PFSK-1 (cell line): Measurements from ENCODE around the gene TCF4.

Source experiments
- FOXP2 ChIP-seq: optimal IDR thresholded peaks from 2 replicates; pipeline ENCODE3; 2011; ENCODE audit warnings: borderline replicate concordance, control low read depth, inconsistent platforms; ENCODE audit not compliant: insufficient read depth; ENCODE audit errors: extremely low read length, extremely low read depth
- POLR2AphosphoS5 ChIP-seq: IDR thresholded peaks from 2 replicates; pipeline ENCODE4 v1.6.1; 2012; ENCODE audit warnings: low read depth, mild to moderate bottlenecking, control low read depth, low read length, moderate library complexity
- SIN3A ChIP-seq: IDR thresholded peaks from 2 replicates; pipeline ENCODE4 v1.6.1; 2012; ENCODE audit warnings: mild to moderate bottlenecking, low read length, moderate library complexity, borderline replicate concordance; ENCODE audit not compliant: insufficient read depth
- TAF1 ChIP-seq: IDR thresholded peaks from 2 replicates; pipeline ENCODE4 v1.6.1; 2012; ENCODE audit warnings: low read length, control low read depth, borderline replicate concordance; ENCODE audit not compliant: insufficient read depth
- TF ChIP-seq, protein P1 (sequence below), 2 experiments: IDR thresholded peaks; 2 replicates each; pipeline versions ENCODE4 v1.6.1 to v1.8.0; 2011 to 2012; ENCODE audit warnings: low read depth in 2 of 2, low read length in 2 of 2, control low read depth in 1 of 2, inconsistent platforms in 1 of 2, mild to moderate bottlenecking in 1 of 2, moderate library complexity in 1 of 2; ENCODE audit not compliant: insufficient read depth in 1 of 2

DNA sequence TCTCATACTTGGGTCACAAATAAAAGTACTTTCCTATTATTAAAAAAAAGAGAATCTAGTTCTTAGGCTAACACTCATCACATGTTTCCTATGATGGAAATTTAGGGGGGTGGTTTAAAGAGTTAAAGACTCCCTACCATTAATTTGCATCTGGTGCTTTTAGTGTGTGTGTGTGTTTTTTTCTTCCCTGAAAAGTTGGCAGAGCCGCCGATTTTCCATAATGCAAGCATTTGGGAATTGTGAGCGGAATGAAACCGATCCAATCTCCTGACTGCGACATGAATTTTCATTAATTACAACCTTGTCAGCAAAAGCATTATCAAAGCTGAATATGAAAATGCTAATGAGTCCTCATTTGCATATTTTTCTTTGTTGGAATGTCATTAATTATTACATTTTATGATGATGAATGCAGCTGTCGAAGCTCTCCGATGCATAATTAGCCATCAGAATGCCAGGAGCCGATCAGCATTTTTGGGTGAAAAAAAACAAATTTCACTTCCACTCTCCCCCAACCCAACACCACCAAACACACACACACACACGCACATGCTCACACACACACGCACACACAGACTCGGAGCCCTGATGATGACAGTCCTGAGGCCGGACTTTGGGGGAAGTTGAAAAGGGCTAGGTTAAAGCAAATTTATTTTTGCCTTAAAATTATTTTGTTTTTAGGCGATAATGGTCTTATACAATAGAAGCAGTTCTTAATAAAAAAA lies 165.4 kb downstream of the TCF4 start:
- TF ChIP-seq, protein P1, sequence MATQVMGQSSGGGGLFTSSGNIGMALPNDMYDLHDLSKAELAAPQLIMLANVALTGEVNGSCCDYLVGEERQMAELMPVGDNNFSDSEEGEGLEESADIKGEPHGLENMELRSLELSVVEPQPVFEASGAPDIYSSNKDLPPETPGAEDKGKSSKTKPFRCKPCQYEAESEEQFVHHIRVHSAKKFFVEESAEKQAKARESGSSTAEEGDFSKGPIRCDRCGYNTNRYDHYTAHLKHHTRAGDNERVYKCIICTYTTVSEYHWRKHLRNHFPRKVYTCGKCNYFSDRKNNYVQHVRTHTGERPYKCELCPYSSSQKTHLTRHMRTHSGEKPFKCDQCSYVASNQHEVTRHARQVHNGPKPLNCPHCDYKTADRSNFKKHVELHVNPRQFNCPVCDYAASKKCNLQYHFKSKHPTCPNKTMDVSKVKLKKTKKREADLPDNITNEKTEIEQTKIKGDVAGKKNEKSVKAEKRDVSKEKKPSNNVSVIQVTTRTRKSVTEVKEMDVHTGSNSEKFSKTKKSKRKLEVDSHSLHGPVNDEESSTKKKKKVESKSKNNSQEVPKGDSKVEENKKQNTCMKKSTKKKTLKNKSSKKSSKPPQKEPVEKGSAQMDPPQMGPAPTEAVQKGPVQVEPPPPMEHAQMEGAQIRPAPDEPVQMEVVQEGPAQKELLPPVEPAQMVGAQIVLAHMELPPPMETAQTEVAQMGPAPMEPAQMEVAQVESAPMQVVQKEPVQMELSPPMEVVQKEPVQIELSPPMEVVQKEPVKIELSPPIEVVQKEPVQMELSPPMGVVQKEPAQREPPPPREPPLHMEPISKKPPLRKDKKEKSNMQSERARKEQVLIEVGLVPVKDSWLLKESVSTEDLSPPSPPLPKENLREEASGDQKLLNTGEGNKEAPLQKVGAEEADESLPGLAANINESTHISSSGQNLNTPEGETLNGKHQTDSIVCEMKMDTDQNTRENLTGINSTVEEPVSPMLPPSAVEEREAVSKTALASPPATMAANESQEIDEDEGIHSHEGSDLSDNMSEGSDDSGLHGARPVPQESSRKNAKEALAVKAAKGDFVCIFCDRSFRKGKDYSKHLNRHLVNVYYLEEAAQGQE (IDR thresholded peaks at IDR 0.05; ENCODE audit: insufficient read depth in 1 of 2, low read depth in 2 of 2, low read length in 2 of 2), result no peak; a peak in 1 of 4 replicates
- TF ChIP-seq POLR2AphosphoS5 (no peak), TAF1 (no peak), SIN3A (no peak), FOXP2 (no peak)
